ENCODE data around the gene NVL. TPM values are rescaled to one million over a fixed set of nuclear protein-coding genes. Genes with fewer than 3 reads are reported as not detected.

The NVL gene
- total RNA-seq, 2 experiments from 2014 or later: 37.7 to 40.4 TPM

DNA sequence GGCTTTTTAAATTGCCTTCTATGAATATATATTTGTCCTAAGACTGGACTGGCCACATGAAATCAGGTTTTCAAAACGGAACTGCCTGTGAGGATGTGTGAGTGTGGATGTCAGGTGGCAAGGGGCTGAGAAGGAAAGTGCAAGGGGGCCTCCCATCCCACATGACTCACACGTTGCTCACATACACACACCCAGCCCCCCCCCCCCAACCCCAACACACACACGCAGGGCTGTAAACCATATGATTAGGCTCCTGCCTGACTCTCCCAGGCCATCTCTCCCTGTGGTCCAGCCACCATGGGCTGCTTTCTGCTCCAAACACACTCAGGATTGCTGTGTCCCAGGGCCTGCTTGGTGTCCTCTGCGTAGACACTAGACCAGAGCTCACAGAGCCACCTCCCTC lies 124.5 kb downstream of the NVL start:
- ChIA-PET POLR2A (interaction anchor here (0.6 to 1.5 kb wide), 4 partner anchors 12 to 254 kb away, joined by 3 to 6 read pairs (median 4); partner anchors contain the start of gene DEGS1), CTCF (interaction anchor here (1.2 to 1.6 kb wide), 2 partner anchors 36 to 87 kb away, joined by 3 to 6 read pairs; no protein-coding TSS in a partner anchor)
- H3K4me1 Mint-ChIP-seq (ENCODE audit: low read depth): peaks cover 11% of the 10 kb centered on the region
- H3K27ac Mint-ChIP-seq: peak overlapping the region; percentile 84
- peak overlapping the region; percentile 30 for H3K4me3 Mint-ChIP-seq
- no peaks in the 10 kb centered on the region for H3K36me3 Mint-ChIP-seq (ENCODE audit: low read depth)
- ATAC-seq (peak; percentile 91), DNase-seq (peak; percentile 73)
- intact Hi-C loops (cut with micrococcal nuclease): no loop called here
- H3K9me3 Mint-ChIP-seq: no peaks in the 10 kb centered on the region
- TF ChIP-seq, protein P1, sequence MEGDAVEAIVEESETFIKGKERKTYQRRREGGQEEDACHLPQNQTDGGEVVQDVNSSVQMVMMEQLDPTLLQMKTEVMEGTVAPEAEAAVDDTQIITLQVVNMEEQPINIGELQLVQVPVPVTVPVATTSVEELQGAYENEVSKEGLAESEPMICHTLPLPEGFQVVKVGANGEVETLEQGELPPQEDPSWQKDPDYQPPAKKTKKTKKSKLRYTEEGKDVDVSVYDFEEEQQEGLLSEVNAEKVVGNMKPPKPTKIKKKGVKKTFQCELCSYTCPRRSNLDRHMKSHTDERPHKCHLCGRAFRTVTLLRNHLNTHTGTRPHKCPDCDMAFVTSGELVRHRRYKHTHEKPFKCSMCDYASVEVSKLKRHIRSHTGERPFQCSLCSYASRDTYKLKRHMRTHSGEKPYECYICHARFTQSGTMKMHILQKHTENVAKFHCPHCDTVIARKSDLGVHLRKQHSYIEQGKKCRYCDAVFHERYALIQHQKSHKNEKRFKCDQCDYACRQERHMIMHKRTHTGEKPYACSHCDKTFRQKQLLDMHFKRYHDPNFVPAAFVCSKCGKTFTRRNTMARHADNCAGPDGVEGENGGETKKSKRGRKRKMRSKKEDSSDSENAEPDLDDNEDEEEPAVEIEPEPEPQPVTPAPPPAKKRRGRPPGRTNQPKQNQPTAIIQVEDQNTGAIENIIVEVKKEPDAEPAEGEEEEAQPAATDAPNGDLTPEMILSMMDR (IDR thresholded peaks at IDR 0.05): no peak
- no peaks in the 10 kb centered on the region for H3K27me3 Mint-ChIP-seq

DNA sequence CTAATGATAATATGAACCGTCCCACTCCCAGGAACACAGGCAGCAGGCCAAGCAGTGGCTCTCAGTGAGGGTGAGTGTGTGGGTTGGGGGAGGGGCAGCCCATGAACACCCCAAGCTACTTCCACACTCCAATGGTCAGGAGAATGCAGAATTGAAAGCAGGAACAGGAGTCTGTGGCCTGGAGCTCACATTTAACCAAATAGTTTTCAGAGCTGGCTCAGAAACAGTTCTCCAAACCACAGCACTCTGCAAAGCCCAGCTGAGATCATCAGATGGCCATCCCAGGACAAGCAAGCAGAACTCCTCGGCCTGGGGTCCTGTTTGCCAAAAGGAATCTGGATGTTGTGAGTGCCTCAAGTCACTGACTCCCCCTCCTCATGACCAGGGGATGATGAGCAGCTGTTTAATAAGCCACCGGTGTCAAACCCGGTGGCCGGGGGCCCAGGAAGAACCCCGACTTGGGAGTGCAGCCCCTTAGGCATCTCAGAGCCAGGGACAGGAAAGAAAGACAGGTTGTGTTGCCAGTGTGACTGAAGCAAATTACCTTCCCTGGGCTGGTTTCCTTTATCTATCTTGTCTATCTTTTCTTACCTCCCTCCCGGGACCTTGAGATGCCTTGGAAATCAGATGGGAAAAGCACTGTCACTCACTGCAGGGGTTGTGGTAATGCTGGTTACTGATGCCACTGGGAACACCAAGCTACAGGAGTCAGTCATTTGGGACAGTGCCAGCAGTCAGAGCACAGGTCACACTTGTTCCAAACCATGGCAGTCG lies 126.5 kb downstream of the NVL start:
- no peaks in the 10 kb centered on the region for H3K27me3 Mint-ChIP-seq
- TF ChIP-seq, protein P1 (IDR thresholded peaks at IDR 0.05): no peak
- peaks cover 11% of the 10 kb centered on the region for H3K4me1 Mint-ChIP-seq (ENCODE audit: low read depth)
- intact Hi-C loops (cut with micrococcal nuclease): loop anchor here (1.0 kb wide), 1 partner anchor 11 kb away; no protein-coding TSS in a partner anchor
- no peak overlapping the region for H3K4me3 Mint-ChIP-seq
- no peak overlapping the region for H3K27ac Mint-ChIP-seq
- H3K36me3 Mint-ChIP-seq (ENCODE audit: low read depth): no peaks in the 10 kb centered on the region
- POLR2A ChIA-PET: interaction anchor here (1.0 kb wide), 1 partner anchor 10 kb away, joined by 3 read pairs; no protein-coding TSS in a partner anchor
- no peak for DNase-seq
- CTCF ChIA-PET: interaction anchor here (1.4 kb wide), 1 partner anchor 11 kb away, joined by 5 read pairs; no protein-coding TSS in a partner anchor
- no peak for ATAC-seq
- no peaks in the 10 kb centered on the region for H3K9me3 Mint-ChIP-seq

- no peak for ATAC-seq
- H3K9me3 Mint-ChIP-seq: no peaks in the 10 kb centered on the region
- CTCF ChIA-PET: interaction anchor here (1.2 kb wide), 1 partner anchor 9 kb away, joined by 3 read pairs; no protein-coding TSS in a partner anchor
- no peaks in the 10 kb centered on the region for H3K27me3 Mint-ChIP-seq
- H3K27ac Mint-ChIP-seq: no peak overlapping the region
- TF ChIP-seq, protein P1 (IDR thresholded peaks at IDR 0.05): no peak
- intact Hi-C loops (cut with micrococcal nuclease): no loop called here
- DNase-seq: no peak
- peaks cover 11% of the 10 kb centered on the region for H3K4me1 Mint-ChIP-seq (ENCODE audit: low read depth)
- POLR2A ChIA-PET: interaction anchor here (1.1 kb wide), 1 partner anchor 9 kb away, joined by 3 read pairs; no protein-coding TSS in a partner anchor
- H3K4me3 Mint-ChIP-seq: no peak overlapping the region
- H3K36me3 Mint-ChIP-seq (ENCODE audit: low read depth): no peaks in the 10 kb centered on the region
Measured at GRCh38 chr1:224201853-224202252, 128.1 kb downstream of the NVL start.

DNA sequence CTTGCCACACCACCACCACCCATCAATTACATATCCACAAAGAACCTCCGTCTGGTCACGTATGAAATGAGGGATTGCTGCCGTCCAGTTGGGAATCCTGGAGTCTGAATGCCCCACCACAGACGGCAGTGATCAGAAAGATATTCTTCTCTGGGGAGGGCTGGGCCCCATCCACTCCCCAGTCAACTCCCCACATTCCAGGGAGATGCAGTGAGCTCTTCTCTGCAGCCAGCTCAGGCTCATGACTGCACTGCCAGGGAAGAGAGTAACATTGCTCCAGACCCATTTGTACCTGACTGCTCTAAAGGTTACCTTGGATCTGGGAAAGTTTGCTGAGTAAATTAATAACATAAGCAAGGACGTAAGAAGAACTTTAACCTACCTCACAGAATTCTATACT lies 128.6 kb downstream of the NVL start:
- POLR2A ChIA-PET: interaction anchor here (1.1 kb wide), 1 partner anchor 9 kb away, joined by 3 read pairs; no protein-coding TSS in a partner anchor
- Mint-ChIP-seq H3K4me1 (ENCODE audit: low read depth) (peaks cover 11% of the 10 kb centered on the region), H3K27ac (no peak overlapping the region), H3K4me3 (no peak overlapping the region), H3K9me3 (no peaks in the 10 kb centered on the region), H3K36me3 (ENCODE audit: low read depth) (no peaks in the 10 kb centered on the region), H3K27me3 (no peaks in the 10 kb centered on the region)
- ATAC-seq (no peak), DNase-seq (no peak)
- CTCF ChIA-PET: interaction anchor here (1.2 kb wide), 1 partner anchor 9 kb away, joined by 3 read pairs; no protein-coding TSS in a partner anchor
- TF ChIP-seq, protein P1 (IDR thresholded peaks at IDR 0.05): no peak
- intact Hi-C loops (cut with micrococcal nuclease): no loop called here

DNA sequence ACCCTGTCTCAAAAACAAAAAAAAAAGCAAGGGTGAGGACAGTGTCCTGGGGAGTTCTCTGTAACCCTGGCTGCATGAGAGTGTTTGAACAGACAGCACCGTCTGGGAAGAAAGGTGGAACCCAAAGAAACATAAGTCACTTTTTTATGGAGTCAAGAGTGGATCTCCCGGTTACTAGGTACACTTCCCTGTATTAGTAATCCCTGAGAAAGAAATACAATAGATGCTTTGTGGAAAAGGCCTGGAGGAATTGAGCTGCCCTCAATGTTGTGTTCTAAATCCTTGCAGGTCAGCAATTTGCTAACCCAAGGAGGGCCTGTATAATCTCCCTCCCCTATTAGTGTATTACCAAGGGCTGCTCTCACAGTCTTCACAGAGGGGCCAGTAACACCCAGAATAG lies 130.3 kb downstream of the NVL start:
- ATAC-seq (no peak), DNase-seq (no peak)
- H3K9me3 Mint-ChIP-seq: no peaks in the 10 kb centered on the region
- intact Hi-C loops (cut with micrococcal nuclease): no loop called here
- ChIA-PET POLR2A (no interaction called here), CTCF (no interaction called here)
- peaks cover 3% of the 10 kb centered on the region for H3K36me3 Mint-ChIP-seq (ENCODE audit: low read depth)
- peaks cover 6% of the 10 kb centered on the region for H3K4me1 Mint-ChIP-seq (ENCODE audit: low read depth)
- H3K4me3 Mint-ChIP-seq: no peak overlapping the region
- no peak overlapping the region for H3K27ac Mint-ChIP-seq
- TF ChIP-seq, protein P1 (IDR thresholded peaks at IDR 0.05): no peak
- H3K27me3 Mint-ChIP-seq: no peaks in the 10 kb centered on the region
